Neural progenitor cell (in vitro differentiated cells): ENCODE results near the gene UCK2.

ENCODE experiments used
- CTCF ChIP-seq: fragments of 200-600 bp; sonication (generic); IDR thresholded peaks from 2 replicates; pipeline ENCODE4 v1.5.1; 2017; ENCODE audit warnings: antibody characterized with exemption, mild to moderate bottlenecking
- EZH2phosphoT487 ChIP-seq: fragments of 200-600 bp; sonication (generic); IDR thresholded peaks from 2 replicates; pipeline ENCODE4 v1.6.1; 2017; ENCODE audit warnings: antibody characterized with exemption

- TF ChIP-seq CTCF (no peak), EZH2phosphoT487 (no peak)
These were observed 39.7 kb upstream of the UCK2 start for GRCh38 chr1:165787741-165788140.
